HG02571 (cell line): ENCODE data around the gene HSD17B12.

Experiments used
- ATAC-seq: cut with Tn5 transposase; IDR thresholded peaks from one replicate; pipeline ENCODE4 v1.9.1; 2021; ENCODE audit warnings: mild to moderate bottlenecking, moderate library complexity; ENCODE audit not compliant: unreplicated experiment

The HSD17B12 gene

GRCh38 chr11:43856993-43857392 is 176.5 kb downstream of the HSD17B12 start:
- no peak for ATAC-seq

DNA sequence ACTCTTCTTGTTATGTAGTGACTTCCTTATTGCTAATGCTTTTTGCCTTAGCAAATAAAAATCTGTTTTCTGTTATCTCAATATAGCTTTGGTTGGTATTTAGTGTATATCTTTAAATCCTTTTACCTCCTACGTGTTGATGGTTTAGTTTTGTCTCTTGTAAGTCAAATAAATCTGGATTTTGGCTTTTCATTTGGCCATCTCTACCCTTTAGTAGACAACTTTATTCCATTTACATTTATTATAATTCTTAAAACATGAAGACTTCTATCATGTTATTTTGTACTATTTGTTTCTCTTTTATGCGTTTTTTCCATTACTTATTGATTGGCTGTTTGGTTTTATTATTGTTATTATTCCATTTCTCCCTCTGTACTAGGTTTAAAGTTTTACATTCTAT is 180.6 kb downstream of the HSD17B12 start:
- no peak for ATAC-seq

GRCh38 chr11:43866520-43866919 is 186.0 kb downstream of the HSD17B12 start:
- ATAC-seq: no peak

DNA sequence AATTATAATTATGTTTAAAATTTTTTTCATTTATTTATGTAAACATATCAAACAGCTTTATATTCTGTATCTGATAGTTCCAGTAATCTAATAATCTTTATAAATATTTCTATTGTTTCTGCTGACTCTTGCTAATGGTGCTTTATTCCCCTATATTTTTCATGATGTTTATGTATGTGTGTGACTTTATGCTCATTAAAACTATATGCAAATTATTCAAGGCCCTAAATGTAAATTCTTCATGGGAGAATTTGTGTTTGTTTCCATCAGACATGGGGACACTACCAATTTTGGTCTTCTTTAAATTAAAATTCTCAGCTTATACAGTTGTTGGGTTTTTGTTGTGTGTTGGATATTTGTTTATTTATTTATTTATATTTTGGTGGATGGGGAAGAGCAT is 186.4 kb downstream of the HSD17B12 start:
- no peak for ATAC-seq

DNA sequence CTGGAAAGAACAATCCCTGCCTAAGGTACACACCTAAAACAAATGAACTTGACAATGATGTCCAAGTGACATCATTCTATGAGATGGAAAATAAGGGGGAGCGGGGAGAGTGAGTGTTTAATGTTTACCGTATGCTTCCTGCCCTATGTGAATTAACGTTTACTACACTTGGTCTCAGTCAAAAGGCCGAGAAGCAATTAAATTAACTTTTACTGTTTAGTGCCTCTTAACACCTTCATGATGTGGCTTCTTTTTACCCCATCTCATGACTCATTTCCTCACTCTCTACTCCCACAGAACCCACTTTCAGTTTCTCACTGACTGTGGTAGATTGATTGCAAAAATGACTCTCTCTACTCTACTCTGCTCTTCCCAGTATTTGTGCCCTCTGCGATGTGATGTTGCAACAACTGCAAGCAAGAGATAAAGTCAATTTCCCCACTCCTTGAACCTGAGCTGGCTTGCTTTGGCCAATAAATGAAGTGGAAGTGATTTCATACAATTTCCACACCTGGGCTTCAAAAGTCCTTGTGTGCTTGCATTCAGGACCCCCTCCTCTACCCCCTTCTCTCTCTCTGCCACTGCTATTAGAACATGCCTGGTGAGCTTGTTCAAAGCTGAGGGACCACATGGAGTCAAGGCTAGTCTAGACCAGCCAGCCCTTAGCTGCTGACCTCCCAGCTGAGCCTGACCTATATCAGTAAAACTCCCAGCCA is 188.5 kb downstream of the HSD17B12 start:
- ATAC-seq: peak; percentile 100

DNA sequence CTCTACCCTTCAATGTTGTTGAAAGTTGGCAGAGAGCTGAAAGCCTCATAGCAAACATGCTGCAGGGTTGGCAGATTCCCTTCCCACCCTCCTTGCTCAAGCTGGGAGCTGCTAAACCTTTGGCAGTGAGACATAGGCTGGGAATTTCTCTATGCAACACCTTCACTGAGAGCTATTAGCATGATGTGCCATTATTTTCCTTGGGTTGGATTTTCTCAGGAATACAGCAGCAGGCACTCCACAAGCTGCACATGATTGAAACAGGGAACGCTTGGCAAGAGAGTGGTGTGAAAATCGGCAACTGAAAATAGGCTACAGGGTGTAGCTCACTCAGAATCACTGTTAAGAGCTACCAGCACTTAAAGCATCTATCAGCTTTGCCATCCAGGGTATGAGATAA is 190.5 kb downstream of the HSD17B12 start:
- ATAC-seq: no peak

DNA sequence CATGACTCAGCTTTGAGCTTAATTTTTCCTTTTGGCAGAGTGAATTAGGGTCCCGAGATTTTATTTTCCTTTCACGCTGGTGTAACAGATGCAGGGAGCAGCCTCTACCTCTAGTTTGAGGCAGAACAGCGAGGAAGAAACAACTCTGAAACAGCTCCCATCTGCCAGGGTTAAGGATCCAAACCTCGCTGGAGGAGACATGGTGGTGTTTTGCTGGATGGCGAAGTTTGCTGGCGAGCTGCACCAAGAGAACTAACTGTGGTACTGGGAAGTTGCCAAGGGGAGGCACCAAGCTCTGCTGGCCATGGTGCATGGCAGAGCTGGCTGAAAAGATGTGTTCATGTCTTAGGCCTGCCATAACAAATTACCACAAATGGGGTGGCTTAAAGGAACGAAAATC is 192.5 kb downstream of the HSD17B12 start:
- ATAC-seq: no peak

DNA sequence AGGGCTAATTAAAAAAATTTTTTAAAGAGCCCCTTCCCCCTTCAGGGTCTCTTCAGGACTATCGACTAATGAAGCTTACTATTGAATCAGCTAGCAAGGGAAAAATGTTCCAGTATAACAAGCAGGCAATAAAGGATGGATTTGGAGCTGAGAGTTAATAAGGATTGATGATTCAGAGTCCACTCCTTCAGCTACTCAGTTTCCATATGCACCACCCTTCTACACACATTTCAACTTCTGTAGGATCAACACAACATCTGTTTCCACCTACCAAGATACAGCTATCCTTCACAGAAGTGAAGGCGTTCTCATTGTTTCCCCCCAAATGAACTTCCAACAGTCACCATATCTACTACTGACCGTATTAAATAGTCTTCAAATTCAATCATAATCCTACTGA is 193.5 kb downstream of the HSD17B12 start:
- no peak for ATAC-seq

GRCh38 chr11:43874738-43875137 is 194.2 kb downstream of the HSD17B12 start:
- no peak for ATAC-seq

- no peak for ATAC-seq
Measured at GRCh38 chr11:43879789-43880639, 199.5 kb downstream of the HSD17B12 start.

DNA sequence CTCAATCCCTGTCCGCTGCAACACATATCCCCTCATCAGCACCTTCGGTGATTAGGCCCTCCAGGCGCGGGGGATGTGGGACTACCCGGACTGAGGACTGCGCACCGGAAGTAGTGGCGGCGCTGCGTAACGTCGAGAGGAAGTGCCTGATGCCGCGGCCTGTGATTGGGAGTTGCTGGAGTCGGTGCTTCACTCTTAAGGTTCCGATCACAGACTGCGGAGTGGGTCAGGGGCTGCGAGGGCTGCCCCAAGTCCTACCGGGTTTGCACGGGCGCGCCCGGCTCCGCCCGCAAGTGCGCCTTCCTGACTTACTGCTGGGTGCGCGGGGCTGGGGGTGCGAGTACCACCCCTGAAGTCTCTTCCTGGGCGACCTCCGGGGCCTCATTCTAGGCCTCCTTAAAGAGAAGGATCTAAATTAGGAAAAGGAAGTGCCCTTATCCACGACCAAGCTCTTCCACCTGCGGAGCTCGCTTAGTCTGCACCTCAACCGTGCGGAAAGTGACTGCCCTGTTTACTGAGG is 200.2 kb downstream of the HSD17B12 start, which contains the start of gene ALKBH3:
Gene ALKBH3 (plus strand): TSS at position 192 of the 520 bp plus-strand sequence. CDS start 1,822 bp downstream, outside the sequence.
- peak; percentile 98 for ATAC-seq

DNA sequence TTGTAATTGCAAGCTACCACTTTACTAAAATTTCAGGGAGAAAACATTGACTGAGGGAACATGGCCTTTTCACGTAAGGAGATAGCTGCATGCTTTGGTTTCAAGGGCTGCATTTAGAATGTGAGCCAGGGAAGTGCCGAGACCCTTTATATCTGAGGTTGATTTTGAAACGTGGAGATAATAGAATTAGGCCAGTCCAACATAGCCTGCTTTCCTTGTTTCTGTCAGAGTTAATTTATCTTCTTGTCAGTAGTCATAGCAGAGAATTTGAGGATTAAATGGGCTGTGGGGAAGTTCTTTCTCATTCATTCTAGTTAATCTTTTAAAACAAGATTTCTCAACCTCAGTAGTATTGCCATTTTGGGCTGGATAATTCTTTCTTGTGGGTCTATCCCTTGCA is 212.3 kb downstream of the HSD17B12 start:
- ATAC-seq: no peak

- ATAC-seq: no peak
Measured at GRCh38 chr11:43894546-43894945, 214.0 kb downstream of the HSD17B12 start.

DNA sequence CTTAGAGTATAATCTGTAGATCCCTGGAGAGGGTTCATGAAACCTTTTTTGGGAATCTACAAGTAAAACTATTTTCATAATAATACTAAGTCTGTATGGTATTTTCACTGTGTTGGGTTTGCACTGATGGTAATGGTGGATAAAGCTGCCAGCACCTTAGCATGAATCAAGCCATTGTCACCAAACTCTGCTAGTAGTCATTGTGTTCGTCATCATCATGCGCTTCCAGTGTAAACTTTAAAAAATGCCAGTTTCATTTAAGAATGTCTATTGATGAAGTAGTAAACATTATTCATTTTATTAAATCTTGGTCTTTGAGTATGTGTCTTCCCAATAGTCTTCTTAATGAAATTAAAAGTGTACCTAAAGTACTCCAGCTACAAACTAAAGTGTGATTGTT is 215.1 kb downstream of the HSD17B12 start:
- ATAC-seq: no peak

DNA sequence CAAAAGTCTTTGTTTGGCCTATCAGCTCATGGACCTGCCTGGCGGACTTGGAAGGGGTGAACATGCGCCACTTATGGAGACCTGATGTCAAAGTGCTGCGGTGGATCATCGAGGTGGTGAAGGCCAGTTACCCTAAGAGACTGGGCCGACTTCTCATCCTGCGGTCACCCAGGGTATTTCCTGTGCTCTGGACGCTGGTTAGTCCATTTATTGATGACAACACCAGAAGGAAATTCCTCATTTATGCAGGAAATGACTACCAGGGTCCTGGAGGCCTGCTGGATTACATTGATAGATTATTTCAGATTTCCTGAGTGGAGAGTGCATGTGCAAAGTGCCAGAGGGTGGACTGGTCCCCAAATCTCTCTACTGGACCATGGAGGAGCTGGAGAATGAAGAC is 218.0 kb downstream of the HSD17B12 start:
- no peak for ATAC-seq

GRCh38 chr11:43899094-43899493 is 218.6 kb downstream of the HSD17B12 start:
- ATAC-seq: no peak

- no peak for ATAC-seq
Measured at GRCh38 chr11:43901551-43901950, 221.0 kb downstream of the HSD17B12 start.

DNA sequence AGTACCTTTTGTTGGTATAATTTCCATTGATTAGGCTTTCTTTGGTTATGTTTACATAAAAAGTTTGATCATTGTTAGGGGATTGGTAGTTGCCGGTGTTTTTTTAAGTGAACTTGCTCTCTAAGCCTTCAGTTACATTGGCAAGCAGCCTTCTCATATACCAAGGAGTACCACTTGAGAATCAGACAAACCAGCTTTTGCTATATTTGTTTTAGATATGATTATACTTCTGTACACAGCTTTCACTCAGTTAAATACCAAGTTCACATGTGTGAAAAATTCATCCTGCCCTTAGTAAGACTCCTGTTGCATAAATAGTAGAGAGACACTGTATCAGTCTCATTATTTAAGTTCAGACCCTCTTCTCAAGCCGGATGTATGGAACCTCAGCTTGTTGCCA is 222.5 kb downstream of the HSD17B12 start:
- ATAC-seq: no peak

DNA sequence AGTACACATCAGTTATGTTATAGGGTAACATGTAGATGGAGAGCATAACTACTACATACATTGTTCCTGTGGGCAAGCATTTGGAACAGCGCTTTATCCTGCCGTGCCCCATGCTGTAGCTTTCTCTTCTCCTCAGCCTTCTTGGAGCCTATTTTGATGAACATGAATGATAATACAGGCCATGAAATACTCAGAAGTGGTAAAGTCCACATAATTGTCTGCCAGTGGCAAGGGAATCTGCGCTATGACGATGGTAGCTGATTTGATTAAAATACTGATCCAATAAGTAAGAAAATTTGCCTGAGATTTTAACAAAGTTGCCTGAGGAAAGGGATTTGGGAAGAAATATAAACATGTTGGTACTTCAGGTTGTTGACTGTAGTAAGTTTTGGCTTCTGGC is 223.4 kb downstream of the HSD17B12 start:
- ATAC-seq: no peak

GRCh38 chr11:43904742-43905535 is 224.4 kb downstream of the HSD17B12 start:
- no peak for ATAC-seq

DNA sequence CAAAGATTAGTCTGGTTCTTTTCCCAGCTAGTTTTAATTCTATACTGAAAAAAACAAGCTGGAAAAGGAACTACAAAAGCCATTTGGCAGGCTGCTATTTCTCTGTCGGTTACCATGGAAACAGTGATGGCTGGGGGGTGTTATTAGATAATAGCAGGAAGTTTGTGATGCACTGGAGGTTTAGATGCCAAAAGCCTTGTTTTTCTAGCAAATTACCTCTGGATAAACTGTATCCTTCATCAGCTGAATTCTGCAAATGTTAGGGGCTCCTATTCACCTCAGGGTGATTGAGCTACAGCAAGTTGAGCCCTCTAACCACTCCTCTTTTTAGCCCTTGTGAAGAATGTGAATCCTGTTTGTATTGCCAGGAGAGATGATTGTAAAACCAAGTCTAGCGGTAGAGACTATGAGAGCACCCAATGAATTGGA is 225.3 kb downstream of the HSD17B12 start:
- no peak for ATAC-seq
